Common myeloid progenitor, CD34-positive (primary cell): ENCODE data around the gene MMRN1.

Experiments used
- CTCF ChIA-PET: fragments of 350-600 bp; sonication (Branson Sonifier 250); formaldehyde crosslinking; loops from one replicate; lab custom pipeline; 2021; ENCODE audit warnings: antibody characterized with exemption; lab: Charles Lee
- POLR2A ChIA-PET: fragments of 350-600 bp; sonication (Branson Sonifier 250); formaldehyde crosslinking; loops from one replicate; lab custom pipeline; 2021; ENCODE audit warnings: antibody characterized with exemption; lab: Charles Lee
- DNase-seq, 3 donors: peaks; one replicate each; pipeline versions ENCODE4 v3.0.0 to v3.0.0-alpha.2; 2013
- H3K27ac ChIP-seq, 2 experiments: 1 replicate in 1 of 2; 2 replicates in 1 of 2; pipeline ENCODE4 v1.7.0; 2013; ENCODE audit warnings: inconsistent platforms in 2 of 2, low read length in 2 of 2, mild to moderate bottlenecking in 2 of 2, low read depth in 1 of 2, moderate library complexity in 1 of 2; ENCODE audit not compliant: severe bottlenecking in 2 of 2, insufficient read depth in 1 of 2, poor library complexity in 1 of 2
- H3K27me3 ChIP-seq, 5 experiments: replicated peaks in 2 of 5; 1 replicate in 3 of 5; 2 replicates in 2 of 5; pipeline versions ENCODE4 v1.6.1 to v1.7.0; 2013; ENCODE audit warnings: low read length in 4 of 5, mild to moderate bottlenecking in 2 of 5, moderate library complexity in 2 of 5, inconsistent platforms in 1 of 5; ENCODE audit not compliant: insufficient read depth in 5 of 5, control insufficient read depth in 4 of 5
- H3K36me3 ChIP-seq, 4 experiments: 1 replicate in 2 of 4; 2 replicates in 2 of 4; pipeline versions ENCODE4 v1.6.1 to v1.7.0; 2013; ENCODE audit warnings: low read length in 3 of 4, control low read depth in 1 of 4, mild to moderate bottlenecking in 1 of 4; ENCODE audit not compliant: control insufficient read depth in 4 of 4, insufficient read depth in 4 of 4
- H3K4me1 ChIP-seq, 4 experiments: 1 replicate in 3 of 4; 2 replicates in 1 of 4; pipeline versions ENCODE4 v1.6.1 to v1.7.1; 2013; ENCODE audit warnings: low read length in 3 of 4, mild to moderate bottlenecking in 3 of 4, control low read depth in 1 of 4, inconsistent platforms in 1 of 4, moderate library complexity in 1 of 4; ENCODE audit not compliant: control insufficient read depth in 4 of 4, insufficient read depth in 4 of 4; ENCODE audit errors: control extremely low read depth in 1 of 4
- H3K4me3 ChIP-seq, 7 experiments: 1 replicate in 4 of 7; 2 replicates in 3 of 7; pipeline versions ENCODE4 v1.5.1 to v1.7.0; 2013; ENCODE audit warnings: mild to moderate bottlenecking in 7 of 7, low read length in 6 of 7, moderate library complexity in 6 of 7, inconsistent platforms in 2 of 7, low read depth in 2 of 7, control low read depth in 1 of 7; ENCODE audit not compliant: insufficient read depth in 4 of 7, control insufficient read depth in 1 of 7; ENCODE audit errors: extremely low read depth in 1 of 7
- H3K9me3 ChIP-seq, 5 experiments: 1 replicate in 4 of 5; 2 replicates in 1 of 5; pipeline versions ENCODE4 v1.6.1 to v1.7.1; 2013; ENCODE audit warnings: low read length in 4 of 5, mild to moderate bottlenecking in 2 of 5, inconsistent platforms in 1 of 5, low read depth in 1 of 5, moderate library complexity in 1 of 5; ENCODE audit not compliant: control insufficient read depth in 4 of 5, insufficient read depth in 2 of 5; ENCODE audit errors: control extremely low read depth in 1 of 5
- WGBS: methylation state at CpG from one replicate; pipeline ENCODE4 v1.1.5; 2013; ENCODE audit not compliant: insufficient coverage; 5-methylcytosine and 5-hydroxymethylcytosine counted together

The MMRN1 gene

DNA sequence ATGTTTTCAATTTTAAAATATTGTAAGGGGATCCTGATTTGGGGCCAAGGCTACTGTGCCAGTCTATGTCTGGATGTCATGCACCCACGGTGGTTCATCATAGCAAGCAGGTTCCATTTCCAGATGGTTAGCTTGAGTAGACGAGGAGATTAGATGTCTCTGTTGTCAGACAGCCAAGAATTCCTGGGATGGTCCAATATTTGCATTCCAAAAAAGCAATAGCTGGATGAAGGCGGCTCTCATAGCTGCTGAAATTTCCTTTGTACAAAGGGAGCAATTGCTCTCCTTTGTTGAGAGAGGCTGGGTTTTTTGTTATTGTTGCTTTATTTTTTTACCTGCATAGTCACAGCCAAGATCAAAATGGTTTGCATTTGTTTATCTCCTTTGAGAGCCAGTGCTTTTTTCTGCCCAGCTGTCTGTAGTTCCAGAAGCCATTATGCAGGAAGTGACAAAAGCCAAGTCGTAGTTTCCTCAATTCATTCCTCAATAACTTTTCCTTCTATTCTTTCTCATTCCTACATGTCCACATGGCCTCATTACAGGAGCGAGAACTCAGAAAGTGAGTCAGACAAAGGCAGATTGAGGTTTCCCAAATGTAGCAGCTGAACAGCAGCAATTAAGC, 107.9 kb downstream of the MMRN1 start:
- peaks cover 0 to 1% (median 0%) of the 10 kb centered on the region in 5 experiments for H3K9me3 ChIP-seq
- ChIA-PET CTCF (interaction anchor here (1.3 kb wide), 1 partner anchor 16 kb away, joined by 3 read pairs; no protein-coding TSS in a partner anchor), POLR2A (no interaction called here)
- H3K4me3 ChIP-seq, result no peak overlapping the region
- no peaks in the 10 kb centered on the region for H3K4me1 ChIP-seq
- DNase-seq, result no peak
- H3K27me3 ChIP-seq, result no peaks in the 10 kb centered on the region
- no peaks in the 10 kb centered on the region for H3K36me3 ChIP-seq
- WGBS, result 88% methylated on average over 5 of the region's 5 CpGs
- no peak overlapping the region for H3K27ac ChIP-seq
